GM12878 (cell line): ENCODE results near the gene MST1R. TPM values are rescaled to one million over a fixed set of nuclear protein-coding genes. Genes with fewer than 3 reads are reported as not detected.

ENCODE experiments used
- ATF7 ChIP-seq: fragments of 450-650 bp; IDR thresholded peaks from 2 replicates; pipeline ENCODE4 v1.6.1; 2016; ENCODE audit warnings: low read depth, mild to moderate bottlenecking
- BCL11A ChIP-seq: IDR thresholded peaks from 2 replicates; pipeline ENCODE4 v1.6.1; 2011; ENCODE audit warnings: low read depth, low read length
- CBX5 ChIP-seq: sonication (generic); IDR thresholded peaks from 2 replicates; pipeline ENCODE4 v1.6.1; 2016; ENCODE audit warnings: low read depth, moderate library complexity, mild to moderate bottlenecking, inconsistent platforms
- CEBPB ChIP-seq, 2 experiments: fragments of 150-350 bp in 1 of 2; IDR thresholded peaks; 2 replicates each; pipeline ENCODE4 v1.6.1; 2012 to 2014; ENCODE audit warnings: low read depth in 2 of 2, low read length in 2 of 2, borderline replicate concordance in 1 of 2, inconsistent platforms in 1 of 2
- CREB1 ChIP-seq: IDR thresholded peaks from 2 replicates; pipeline ENCODE4 v1.6.1; 2012; ENCODE audit warnings: low read depth, mild to moderate bottlenecking, inconsistent platforms
- HSF1 ChIP-seq: fragments of 150-350 bp; IDR thresholded peaks from 2 replicates; pipeline ENCODE4 v1.6.1; 2014; ENCODE audit warnings: mild to moderate bottlenecking, low read depth, low read length
- MEF2A ChIP-seq: IDR thresholded peaks from 2 replicates; pipeline ENCODE4 v1.6.1; 2011; ENCODE audit warnings: low read depth, mild to moderate bottlenecking, low read length, moderate library complexity; ENCODE audit not compliant: insufficient read depth
- NFXL1 ChIP-seq: fragments of 450-650 bp; IDR thresholded peaks from 2 replicates; pipeline ENCODE4 v1.6.1; 2017; ENCODE audit warnings: antibody characterized with exemption, mild to moderate bottlenecking, borderline replicate concordance
- NR2F1 ChIP-seq: fragments of 450-650 bp; conservative IDR thresholded peaks from 2 replicates; pipeline ENCODE4 v1.6.1; 2017; ENCODE audit warnings: mild to moderate bottlenecking
- STAT3 ChIP-seq: IDR thresholded peaks from 2 replicates; pipeline ENCODE4 v1.6.1; 2011; ENCODE audit warnings: low read depth, low read length, improper control_type of control experiment
- YY1 ChIP-seq: IDR thresholded peaks from 2 replicates; pipeline ENCODE4 v1.6.1; 2011; ENCODE audit warnings: low read depth, mild to moderate bottlenecking, low read length
- ZNF274 ChIP-seq: IDR thresholded peaks from one replicate; pipeline ENCODE4 v1.8.0; 2011; ENCODE audit not compliant: insufficient read length, insufficient read depth
- polyA plus RNA-seq, 11 experiments: library from polyadenylated mRNA; depleted of rRNA in 4 of 11; unstranded in 6 of 11; stranded (reverse) in 5 of 11; fragments of >200 nt; fragmentation: Nextera tagmentation in 4 of 11; fragmentation: Illumina TruSeq in 1 of 11; extraction: Ambion mirVana in 4 of 11; extraction: Trizol in 1 of 11; gene quantifications; 1 replicate in 1 of 11; 2 replicates in 10 of 11; pipeline versions ENCODE4 v1.2.1 to v1.2.3, GENCODE V29; 2011 to 2016; ENCODE audit warnings: inconsistent platforms in 2 of 11, missing spikeins in 2 of 11, low read depth in 1 of 11
- total RNA-seq, 4 experiments: library from RNA; depleted of rRNA in 3 of 4; stranded (reverse); fragments of >200 nt in 3 of 4; fragmentation: Illumina TruSeq in 1 of 4; extraction: Trizol in 1 of 4; gene quantifications; 2 replicates each; pipeline versions ENCODE4 v1.2.1 to v1.2.3, GENCODE V29; 2013 to 2021
- TF ChIP-seq, protein P1 (sequence below), 3 experiments: IDR thresholded peaks in 2 of 3; conservative IDR thresholded peaks in 1 of 3; 2 replicates each; pipeline ENCODE4 v1.5.1; 2011; ENCODE audit warnings: low read depth in 3 of 3, low read length in 3 of 3, mild to moderate bottlenecking in 3 of 3, control low read depth in 2 of 3, moderate library complexity in 2 of 3, inconsistent platforms in 1 of 3, mixed read lengths in 1 of 3; ENCODE audit not compliant: control insufficient read depth in 2 of 3, insufficient read depth in 1 of 3; ENCODE audit errors: extremely low read depth in 1 of 3
- TF ChIP-seq, protein P2 (sequence below): IDR thresholded peaks from 2 replicates; pipeline ENCODE4 v1.6.1; 2012; ENCODE audit warnings: mild to moderate bottlenecking, low read depth, low read length
- TF ChIP-seq, protein P3 (sequence below): fragments of 450-650 bp; conservative IDR thresholded peaks from 2 replicates; pipeline ENCODE4 v1.6.1; 2017; ENCODE audit warnings: mild to moderate bottlenecking, moderate library complexity
- TF ChIP-seq, protein P4 (sequence below): fragments of 450-650 bp; formaldehyde crosslinking; IDR thresholded peaks from 2 replicates; pipeline ENCODE4 v1.4.0; 2022; ENCODE audit warnings: mild to moderate bottlenecking, moderate library complexity

Gene MST1R
- total and polyA plus RNA-seq, 10 of the 15 experiments (the other 5 are each of a cell fraction or from before 2014, with no cell fraction given): 0.40 to 5.6 (median 1.2) TPM

GRCh38 chr3:49856181-49857005 lies 47.3 kb downstream of the MST1R start, which contains the start of gene TRAIP (continued):
- TF ChIP-seq HSF1 (no peak), CREB1 (peak; percentile 95), NFXL1 (no peak), ZNF274 (no peak), CEBPB (IDR thresholded peaks at IDR 0.05; ENCODE audit: borderline replicate concordance in 1 of 2, low read depth in 2 of 2, low read length in 2 of 2) (no peak), CBX5 (no peak), STAT3 (no peak), ATF7 (no peak), MEF2A (no peak), YY1 (0 out of 2 replicates have a peak, but pooled peaks have one; percentile 5), NR2F1 (no peak), BCL11A (no peak)
- TF ChIP-seq, protein P1, sequence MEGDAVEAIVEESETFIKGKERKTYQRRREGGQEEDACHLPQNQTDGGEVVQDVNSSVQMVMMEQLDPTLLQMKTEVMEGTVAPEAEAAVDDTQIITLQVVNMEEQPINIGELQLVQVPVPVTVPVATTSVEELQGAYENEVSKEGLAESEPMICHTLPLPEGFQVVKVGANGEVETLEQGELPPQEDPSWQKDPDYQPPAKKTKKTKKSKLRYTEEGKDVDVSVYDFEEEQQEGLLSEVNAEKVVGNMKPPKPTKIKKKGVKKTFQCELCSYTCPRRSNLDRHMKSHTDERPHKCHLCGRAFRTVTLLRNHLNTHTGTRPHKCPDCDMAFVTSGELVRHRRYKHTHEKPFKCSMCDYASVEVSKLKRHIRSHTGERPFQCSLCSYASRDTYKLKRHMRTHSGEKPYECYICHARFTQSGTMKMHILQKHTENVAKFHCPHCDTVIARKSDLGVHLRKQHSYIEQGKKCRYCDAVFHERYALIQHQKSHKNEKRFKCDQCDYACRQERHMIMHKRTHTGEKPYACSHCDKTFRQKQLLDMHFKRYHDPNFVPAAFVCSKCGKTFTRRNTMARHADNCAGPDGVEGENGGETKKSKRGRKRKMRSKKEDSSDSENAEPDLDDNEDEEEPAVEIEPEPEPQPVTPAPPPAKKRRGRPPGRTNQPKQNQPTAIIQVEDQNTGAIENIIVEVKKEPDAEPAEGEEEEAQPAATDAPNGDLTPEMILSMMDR (IDR thresholded peaks at IDR 0.05 in 2 of 3, conservative IDR thresholded peaks at IDR 0.05 in 1 of 3; ENCODE audit: control insufficient read depth in 2 of 3, extremely low read depth in 1 of 3, insufficient read depth in 1 of 3, low read depth in 3 of 3, low read length in 3 of 3): peak in 1 of 3 experiments; percentile 17; a peak in 1 of 6 replicates
- TF ChIP-seq, protein P2, sequence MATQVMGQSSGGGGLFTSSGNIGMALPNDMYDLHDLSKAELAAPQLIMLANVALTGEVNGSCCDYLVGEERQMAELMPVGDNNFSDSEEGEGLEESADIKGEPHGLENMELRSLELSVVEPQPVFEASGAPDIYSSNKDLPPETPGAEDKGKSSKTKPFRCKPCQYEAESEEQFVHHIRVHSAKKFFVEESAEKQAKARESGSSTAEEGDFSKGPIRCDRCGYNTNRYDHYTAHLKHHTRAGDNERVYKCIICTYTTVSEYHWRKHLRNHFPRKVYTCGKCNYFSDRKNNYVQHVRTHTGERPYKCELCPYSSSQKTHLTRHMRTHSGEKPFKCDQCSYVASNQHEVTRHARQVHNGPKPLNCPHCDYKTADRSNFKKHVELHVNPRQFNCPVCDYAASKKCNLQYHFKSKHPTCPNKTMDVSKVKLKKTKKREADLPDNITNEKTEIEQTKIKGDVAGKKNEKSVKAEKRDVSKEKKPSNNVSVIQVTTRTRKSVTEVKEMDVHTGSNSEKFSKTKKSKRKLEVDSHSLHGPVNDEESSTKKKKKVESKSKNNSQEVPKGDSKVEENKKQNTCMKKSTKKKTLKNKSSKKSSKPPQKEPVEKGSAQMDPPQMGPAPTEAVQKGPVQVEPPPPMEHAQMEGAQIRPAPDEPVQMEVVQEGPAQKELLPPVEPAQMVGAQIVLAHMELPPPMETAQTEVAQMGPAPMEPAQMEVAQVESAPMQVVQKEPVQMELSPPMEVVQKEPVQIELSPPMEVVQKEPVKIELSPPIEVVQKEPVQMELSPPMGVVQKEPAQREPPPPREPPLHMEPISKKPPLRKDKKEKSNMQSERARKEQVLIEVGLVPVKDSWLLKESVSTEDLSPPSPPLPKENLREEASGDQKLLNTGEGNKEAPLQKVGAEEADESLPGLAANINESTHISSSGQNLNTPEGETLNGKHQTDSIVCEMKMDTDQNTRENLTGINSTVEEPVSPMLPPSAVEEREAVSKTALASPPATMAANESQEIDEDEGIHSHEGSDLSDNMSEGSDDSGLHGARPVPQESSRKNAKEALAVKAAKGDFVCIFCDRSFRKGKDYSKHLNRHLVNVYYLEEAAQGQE: no peak
- TF ChIP-seq, protein P3, sequence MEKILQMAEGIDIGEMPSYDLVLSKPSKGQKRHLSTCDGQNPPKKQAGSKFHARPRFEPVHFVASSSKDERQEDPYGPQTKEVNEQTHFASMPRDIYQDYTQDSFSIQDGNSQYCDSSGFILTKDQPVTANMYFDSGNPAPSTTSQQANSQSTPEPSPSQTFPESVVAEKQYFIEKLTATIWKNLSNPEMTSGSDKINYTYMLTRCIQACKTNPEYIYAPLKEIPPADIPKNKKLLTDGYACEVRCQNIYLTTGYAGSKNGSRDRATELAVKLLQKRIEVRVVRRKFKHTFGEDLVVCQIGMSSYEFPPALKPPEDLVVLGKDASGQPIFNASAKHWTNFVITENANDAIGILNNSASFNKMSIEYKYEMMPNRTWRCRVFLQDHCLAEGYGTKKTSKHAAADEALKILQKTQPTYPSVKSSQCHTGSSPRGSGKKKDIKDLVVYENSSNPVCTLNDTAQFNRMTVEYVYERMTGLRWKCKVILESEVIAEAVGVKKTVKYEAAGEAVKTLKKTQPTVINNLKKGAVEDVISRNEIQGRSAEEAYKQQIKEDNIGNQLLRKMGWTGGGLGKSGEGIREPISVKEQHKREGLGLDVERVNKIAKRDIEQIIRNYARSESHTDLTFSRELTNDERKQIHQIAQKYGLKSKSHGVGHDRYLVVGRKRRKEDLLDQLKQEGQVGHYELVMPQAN: peak; percentile 100
- TF ChIP-seq, protein P4, sequence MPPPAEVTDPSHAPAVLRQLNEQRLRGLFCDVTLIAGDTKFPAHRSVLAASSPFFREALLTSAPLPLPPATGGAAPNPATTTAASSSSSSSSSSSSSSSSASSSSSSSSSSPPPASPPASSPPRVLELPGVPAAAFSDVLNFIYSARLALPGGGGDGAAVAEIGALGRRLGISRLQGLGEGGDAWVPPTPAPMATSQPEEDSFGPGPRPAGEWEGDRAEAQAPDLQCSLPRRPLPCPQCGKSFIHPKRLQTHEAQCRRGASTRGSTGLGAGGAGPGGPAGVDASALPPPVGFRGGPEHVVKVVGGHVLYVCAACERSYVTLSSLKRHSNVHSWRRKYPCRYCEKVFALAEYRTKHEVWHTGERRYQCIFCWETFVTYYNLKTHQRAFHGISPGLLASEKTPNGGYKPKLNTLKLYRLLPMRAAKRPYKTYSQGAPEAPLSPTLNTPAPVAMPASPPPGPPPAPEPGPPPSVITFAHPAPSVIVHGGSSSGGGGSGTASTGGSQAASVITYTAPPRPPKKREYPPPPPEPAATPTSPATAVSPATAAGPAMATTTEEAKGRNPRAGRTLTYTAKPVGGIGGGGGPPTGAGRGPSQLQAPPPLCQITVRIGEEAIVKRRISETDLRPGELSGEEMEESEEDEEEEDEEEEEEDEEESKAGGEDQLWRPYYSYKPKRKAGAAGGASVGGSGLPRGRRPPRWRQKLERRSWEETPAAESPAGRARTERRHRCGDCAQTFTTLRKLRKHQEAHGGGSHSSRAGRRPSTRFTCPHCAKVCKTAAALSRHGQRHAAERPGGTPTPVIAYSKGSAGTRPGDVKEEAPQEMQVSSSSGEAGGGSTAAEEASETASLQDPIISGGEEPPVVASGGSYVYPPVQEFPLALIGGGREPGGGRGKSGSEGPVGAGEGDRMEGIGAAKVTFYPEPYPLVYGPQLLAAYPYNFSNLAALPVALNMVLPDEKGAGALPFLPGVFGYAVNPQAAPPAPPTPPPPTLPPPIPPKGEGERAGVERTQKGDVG: no peak
